ENCODE data around the gene RASSF3. TPM values are rescaled to one million over a fixed set of nuclear protein-coding genes. Genes with fewer than 3 reads are reported as not detected.
"Not testable (repeated sequence)": the region's sequence is repeated elsewhere in the genome, so short reads cannot be mapped to it uniquely, and the experiment has no call there.

RASSF3 gene
- total RNA-seq, 1 experiment from 2014 or later, result 30.5 TPM

GRCh38 chr12:64688715-64689114 is 78.4 kb downstream of the RASSF3 start:
- H3K9me3 Mint-ChIP-seq (ENCODE audit: unreplicated experiment), result no peaks in the 10 kb centered on the region
- no TSS peak for BruUV-seq (replicated peaks)
- H3K4me3 Mint-ChIP-seq (ENCODE audit: unreplicated experiment), result no peak overlapping the region
- no peaks in the 10 kb centered on the region for H3K27me3 Mint-ChIP-seq (ENCODE audit: insufficient read depth, unreplicated experiment)
- ChIA-PET CTCF (interaction anchor here (0.8 to 12.2 kb wide), 4 partner anchors 9 to 138 kb away, joined by 3 to 250 read pairs (median 9); no protein-coding TSS in a partner anchor), POLR2A (interaction anchor here (0.8 to 2.0 kb wide), 2 partner anchors 9 to 64 kb away, joined by 4 to 11 read pairs; no protein-coding TSS in a partner anchor)
- H3K36me3 Mint-ChIP-seq (ENCODE audit: insufficient read depth, unreplicated experiment), result peaks cover 51% of the 10 kb centered on the region
- no peak for TF ChIP-seq CTCF (IDR thresholded peaks at IDR 0.05; ENCODE audit: unreplicated experiment)
- H3K27ac Mint-ChIP-seq (ENCODE audit: low read depth, unreplicated experiment), result no peak overlapping the region
- DNase-seq (ENCODE audit: unreplicated experiment), result no peak
- peaks cover 3% of the 10 kb centered on the region for H3K4me1 Mint-ChIP-seq (ENCODE audit: insufficient read depth, unreplicated experiment)
- intact Hi-C loops (cut with micrococcal nuclease), result no loop called here

- CTCF ChIA-PET, result interaction anchor here (0.5 to 12.2 kb wide), 7 partner anchors 17 to 1603 kb away, joined by 3 to 250 read pairs (median 4); no protein-coding TSS in a partner anchor
- H3K9me3 Mint-ChIP-seq (ENCODE audit: unreplicated experiment); BruUV-seq (replicated peaks); H3K27ac Mint-ChIP-seq (ENCODE audit: low read depth, unreplicated experiment); H3K27me3 Mint-ChIP-seq (ENCODE audit: insufficient read depth, unreplicated experiment); DNase-seq (ENCODE audit: unreplicated experiment); H3K4me1 Mint-ChIP-seq (ENCODE audit: insufficient read depth, unreplicated experiment); H3K4me3 Mint-ChIP-seq (ENCODE audit: unreplicated experiment): not testable (repeated sequence)
- intact Hi-C loops (cut with micrococcal nuclease), result loop anchor here (10.0 kb wide), 1 partner anchor 235 kb away; the partner anchor contains the start of gene TBK1
- POLR2A ChIA-PET, result interaction anchor here (0.6 to 2.2 kb wide), 3 partner anchors 10 to 213 kb away, joined by 3 to 11 read pairs (median 9); no protein-coding TSS in a partner anchor
- H3K36me3 Mint-ChIP-seq (ENCODE audit: insufficient read depth, unreplicated experiment), result peaks cover 54% of the 10 kb centered on the region
These were observed 79.9 kb downstream of the RASSF3 start for GRCh38 chr12:64690236-64690635.

GRCh38 chr12:64691227-64691794 is 81.0 kb downstream of the RASSF3 start:
- POLR2A ChIA-PET, result interaction anchor here (0.9 to 2.2 kb wide), 2 partner anchors 82 to 142 kb away, joined by 3 to 9 read pairs; no protein-coding TSS in a partner anchor
- no peak for TF ChIP-seq CTCF (IDR thresholded peaks at IDR 0.05; ENCODE audit: unreplicated experiment)
- intact Hi-C loops (cut with micrococcal nuclease), result loop anchor here (10.0 kb wide), 1 partner anchor 237 kb away; the partner anchor contains the start of gene TBK1
- BruUV-seq (replicated peaks), result no TSS peak
- CTCF ChIA-PET, result interaction anchor here (0.6 to 12.2 kb wide), 5 partner anchors 16 to 156 kb away, joined by 3 to 250 read pairs (median 3); no protein-coding TSS in a partner anchor
- no peaks in the 10 kb centered on the region for H3K9me3 Mint-ChIP-seq (ENCODE audit: unreplicated experiment)
- H3K36me3 Mint-ChIP-seq (ENCODE audit: insufficient read depth, unreplicated experiment), result peaks cover 50% of the 10 kb centered on the region
- H3K27me3 Mint-ChIP-seq (ENCODE audit: insufficient read depth, unreplicated experiment), result no peaks in the 10 kb centered on the region
- H3K27ac Mint-ChIP-seq (ENCODE audit: low read depth, unreplicated experiment), result no peak overlapping the region
- DNase-seq (ENCODE audit: unreplicated experiment), result no peak
- H3K4me3 Mint-ChIP-seq (ENCODE audit: unreplicated experiment), result no peak overlapping the region
- H3K4me1 Mint-ChIP-seq (ENCODE audit: insufficient read depth, unreplicated experiment), result no peaks in the 10 kb centered on the region

- no peak for DNase-seq (ENCODE audit: unreplicated experiment)
- no TSS peak for BruUV-seq (replicated peaks)
- intact Hi-C loops (cut with micrococcal nuclease), result loop anchor here (10.0 kb wide), 1 partner anchor 237 kb away; the partner anchor contains the start of gene TBK1
- Mint-ChIP-seq H3K36me3 (ENCODE audit: insufficient read depth, unreplicated experiment) (peaks cover 50% of the 10 kb centered on the region), H3K27ac (ENCODE audit: low read depth, unreplicated experiment) (no peak overlapping the region), H3K9me3 (ENCODE audit: unreplicated experiment) (no peaks in the 10 kb centered on the region), H3K27me3 (ENCODE audit: insufficient read depth, unreplicated experiment) (no peaks in the 10 kb centered on the region), H3K4me1 (ENCODE audit: insufficient read depth, unreplicated experiment) (no peaks in the 10 kb centered on the region), H3K4me3 (ENCODE audit: unreplicated experiment) (no peak overlapping the region)
- no peak for TF ChIP-seq CTCF (IDR thresholded peaks at IDR 0.05; ENCODE audit: unreplicated experiment)
- POLR2A ChIA-PET, result interaction anchor here (0.9 to 2.2 kb wide), 3 partner anchors 12 to 142 kb away, joined by 3 to 9 read pairs (median 4); no protein-coding TSS in a partner anchor
- CTCF ChIA-PET, result interaction anchor here (0.6 to 12.2 kb wide), 6 partner anchors 12 to 1991 kb away, joined by 3 to 250 read pairs (median 3); no protein-coding TSS in a partner anchor
These were observed 81.7 kb downstream of the RASSF3 start for GRCh38 chr12:64691795-64692583.

All from MCF 10A (cell line).